ENCODE data around the gene TMEM50B.

TMEM50B gene

GRCh38 chr21:33434770-33435360, 44.9 kb downstream of the TMEM50B start:
- H3K4me2 ChIP-seq (ENCODE audit: low read depth, low read length): peak overlapping the region; percentile 56
- TF ChIP-seq EZH2phosphoT487 (IDR thresholded peaks at IDR 0.05; ENCODE audit: low read length) (no peak), EZH2 (optimal IDR thresholded peaks at IDR 0.05; ENCODE audit: low read depth, low read length) (no peak), CTCF (IDR thresholded peaks at IDR 0.05; ENCODE audit: low read length) (no peak)
- H3K9ac ChIP-seq (ENCODE audit: low read length): no peak overlapping the region; the same call in 1 of the 2 replicates
- peaks cover 31% of the 10 kb centered on the region for H3K4me1 ChIP-seq (ENCODE audit: low read length)
- H4K20me1 ChIP-seq (ENCODE audit: insufficient read depth, low read length): no peaks in the 10 kb centered on the region
- peaks cover 6% of the 10 kb centered on the region for H3K36me3 ChIP-seq (replicated peaks; ENCODE audit: insufficient read depth, low read length)
- no peaks in the 10 kb centered on the region for H3K9me2 ChIP-seq (replicated peaks; ENCODE audit: insufficient read depth, low read length)
- no peak overlapping the region for H2AFZ ChIP-seq (ENCODE audit: low read length)
- H3K27ac ChIP-seq (ENCODE audit: low read length): peak overlapping the region; percentile 73; the same call in 1 of the 2 replicates
- peak overlapping the region; percentile 6; the same call in 1 of the 2 replicates for H3K4me3 ChIP-seq (ENCODE audit: low read length)
- peak; percentile 88 for DNase-seq
- H3K27me3 ChIP-seq (replicated peaks; ENCODE audit: insufficient read depth, low read length): no peaks in the 10 kb centered on the region
- H3K9me3 ChIP-seq (replicated peaks; ENCODE audit: insufficient read depth, low read length): no peaks in the 10 kb centered on the region
- 0 out of 2 replicates have a peak, but pooled peaks cover 6% of the 10 kb centered on the region for H3K79me2 ChIP-seq (ENCODE audit: low read length)
- H3F3A ChIP-seq (ENCODE audit: insufficient read depth, low read length): peaks cover 24% of the 10 kb centered on the region

- peaks cover 15% of the 10 kb centered on the region; the same call in 1 of the 2 replicates for H3K79me2 ChIP-seq (ENCODE audit: low read length)
- peaks cover 31% of the 10 kb centered on the region for H3K4me1 ChIP-seq (ENCODE audit: low read length)
- H3K27ac ChIP-seq (ENCODE audit: low read length): peak overlapping the region; percentile 73; the same call in 1 of the 2 replicates
- DNase-seq: no peak
- no peaks in the 10 kb centered on the region for H3K9me2 ChIP-seq (replicated peaks; ENCODE audit: insufficient read depth, low read length)
- peaks cover 12% of the 10 kb centered on the region for H3K36me3 ChIP-seq (replicated peaks; ENCODE audit: insufficient read depth, low read length)
- H2AFZ ChIP-seq (ENCODE audit: low read length): no peak overlapping the region
- no peak overlapping the region for H3K4me3 ChIP-seq (ENCODE audit: low read length)
- H3K27me3 ChIP-seq (replicated peaks; ENCODE audit: insufficient read depth, low read length): no peaks in the 10 kb centered on the region
- peaks cover 24% of the 10 kb centered on the region for H3F3A ChIP-seq (ENCODE audit: insufficient read depth, low read length)
- H3K4me2 ChIP-seq (ENCODE audit: low read depth, low read length): peak overlapping the region; percentile 7; the same call in 1 of the 2 replicates
- no peak for TF ChIP-seq CTCF (IDR thresholded peaks at IDR 0.05; ENCODE audit: low read length)
- no peak for TF ChIP-seq EZH2phosphoT487 (IDR thresholded peaks at IDR 0.05; ENCODE audit: low read length)
- TF ChIP-seq EZH2 (optimal IDR thresholded peaks at IDR 0.05; ENCODE audit: low read depth, low read length): no peak
- H3K9ac ChIP-seq (ENCODE audit: low read length): no peak overlapping the region
- no peaks in the 10 kb centered on the region for H4K20me1 ChIP-seq (ENCODE audit: insufficient read depth, low read length)
- no peaks in the 10 kb centered on the region for H3K9me3 ChIP-seq (replicated peaks; ENCODE audit: insufficient read depth, low read length)
Measured at GRCh38 chr21:33433425-33434114, 46.2 kb downstream of the TMEM50B start.

- H3K9ac ChIP-seq (ENCODE audit: low read length): no peak overlapping the region
- H3K4me2 ChIP-seq (ENCODE audit: low read depth, low read length): no peak overlapping the region
- no peaks in the 10 kb centered on the region for H4K20me1 ChIP-seq (ENCODE audit: insufficient read depth, low read length)
- no peak overlapping the region for H3K4me3 ChIP-seq (ENCODE audit: low read length)
- no peaks in the 10 kb centered on the region for H3K9me2 ChIP-seq (replicated peaks; ENCODE audit: insufficient read depth, low read length)
- H3K27ac ChIP-seq (ENCODE audit: low read length): peak overlapping the region; percentile 73; the same call in 1 of the 2 replicates
- peaks cover 13% of the 10 kb centered on the region for H3K36me3 ChIP-seq (replicated peaks; ENCODE audit: insufficient read depth, low read length)
- H3K27me3 ChIP-seq (replicated peaks; ENCODE audit: insufficient read depth, low read length): no peaks in the 10 kb centered on the region
- H3K79me2 ChIP-seq (ENCODE audit: low read length): peaks cover 16% of the 10 kb centered on the region; the same call in 1 of the 2 replicates
- DNase-seq: no peak
- H3K4me1 ChIP-seq (ENCODE audit: low read length): peaks cover 31% of the 10 kb centered on the region
- no peaks in the 10 kb centered on the region for H3K9me3 ChIP-seq (replicated peaks; ENCODE audit: insufficient read depth, low read length)
- no peak overlapping the region for H2AFZ ChIP-seq (ENCODE audit: low read length)
- H3F3A ChIP-seq (ENCODE audit: insufficient read depth, low read length): peaks cover 24% of the 10 kb centered on the region
- TF ChIP-seq CTCF (IDR thresholded peaks at IDR 0.05; ENCODE audit: low read length): no peak
- no peak for TF ChIP-seq EZH2 (optimal IDR thresholded peaks at IDR 0.05; ENCODE audit: low read depth, low read length)
- TF ChIP-seq EZH2phosphoT487 (IDR thresholded peaks at IDR 0.05; ENCODE audit: low read length): no peak
Measured at GRCh38 chr21:33433001-33433400, 46.8 kb downstream of the TMEM50B start.
